TTC549 (cell line): ENCODE results near the gene PGA4.
"Not testable (repeated sequence)": the region's sequence is repeated elsewhere in the genome, so short reads cannot be mapped to it uniquely, and the experiment has no call there.

Experiments
- FAIRE-seq: peaks from 2 replicates; lab custom pipeline; 2012; peaks lifted over from hg19 to GRCh38; lab: Jason Lieb, UNC

The PGA4 gene

DNA sequence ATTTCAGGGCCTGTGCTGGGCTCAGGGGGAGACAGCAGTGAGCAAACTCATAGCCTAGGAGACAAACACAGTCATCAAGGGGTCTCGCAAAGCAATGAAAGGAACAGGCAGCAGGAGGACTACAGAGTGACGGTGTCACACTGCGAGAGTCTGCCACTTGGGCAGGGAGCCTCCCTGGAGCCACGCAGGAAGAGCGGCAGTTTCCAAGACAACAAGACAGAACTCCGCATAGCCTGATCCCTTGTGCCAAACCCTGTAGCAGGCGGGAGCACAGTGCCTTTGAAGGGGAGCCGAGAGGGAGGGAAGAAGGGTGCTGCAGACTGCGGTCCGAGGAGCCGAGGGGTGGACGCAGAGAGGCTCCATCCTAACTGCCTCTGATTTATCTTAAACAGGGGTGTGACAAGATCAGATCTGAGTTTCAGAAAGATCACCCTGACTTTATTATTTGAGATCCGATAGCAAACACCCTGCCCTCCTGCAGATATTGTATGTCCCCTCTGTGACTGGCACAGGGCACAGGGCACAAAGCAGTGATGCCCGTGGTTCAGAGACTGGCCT, 17.6 kb upstream of the PGA4 start:
- FAIRE-seq, result not testable (repeated sequence)

DNA sequence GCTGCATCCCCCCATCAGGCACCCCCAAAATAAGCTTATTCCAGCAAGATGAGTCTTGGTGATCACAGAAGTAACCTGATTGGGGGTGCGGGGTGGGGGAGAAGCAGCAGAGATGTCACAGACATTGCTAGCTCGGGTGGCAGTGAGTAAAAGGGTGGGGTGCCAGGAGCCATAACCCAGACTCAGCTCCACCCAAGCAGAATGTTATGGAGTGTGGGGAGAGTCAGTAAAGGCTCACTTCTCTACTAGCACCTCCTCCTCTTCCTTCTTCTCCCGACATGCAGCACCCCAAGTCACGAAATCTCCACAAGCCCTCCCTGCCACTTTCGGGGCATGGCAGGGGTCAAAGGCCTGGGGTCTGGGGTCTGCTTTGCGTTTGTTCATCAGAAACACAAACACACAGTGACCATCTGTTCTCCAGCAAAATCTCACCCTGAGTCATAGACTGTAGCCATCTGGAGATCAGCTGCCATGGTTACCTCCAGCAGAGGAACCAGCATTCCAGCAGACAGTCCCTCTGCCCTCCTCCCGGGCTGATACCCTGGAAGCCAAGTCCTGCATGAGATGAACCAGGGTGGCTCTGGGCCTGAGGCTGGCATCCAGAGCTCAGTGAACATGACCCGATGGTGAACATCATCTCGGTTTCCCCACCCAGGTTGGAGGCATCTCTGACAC, 14.4 kb upstream of the PGA4 start:
- not testable (repeated sequence) for FAIRE-seq

DNA sequence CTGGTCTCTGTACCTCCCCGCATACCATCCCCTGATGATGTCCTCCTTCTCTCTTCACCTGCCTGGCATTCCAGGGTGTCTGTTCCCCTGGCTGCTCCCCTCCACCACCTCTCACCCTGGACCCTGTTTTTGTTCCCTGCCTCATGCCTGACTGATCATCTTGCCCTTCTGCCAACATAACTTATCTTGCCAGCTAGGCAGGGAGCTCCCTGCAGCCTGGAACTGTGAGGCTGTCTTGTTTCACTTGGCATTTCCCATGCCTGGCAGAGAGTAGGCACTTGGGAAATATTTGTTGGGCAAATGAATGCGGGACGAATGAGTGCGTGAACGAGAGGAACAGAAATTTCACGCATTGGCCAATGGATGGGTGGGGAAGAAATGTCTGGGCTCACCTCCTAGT, 11.5 kb upstream of the PGA4 start:
- FAIRE-seq, result not testable (repeated sequence)

DNA sequence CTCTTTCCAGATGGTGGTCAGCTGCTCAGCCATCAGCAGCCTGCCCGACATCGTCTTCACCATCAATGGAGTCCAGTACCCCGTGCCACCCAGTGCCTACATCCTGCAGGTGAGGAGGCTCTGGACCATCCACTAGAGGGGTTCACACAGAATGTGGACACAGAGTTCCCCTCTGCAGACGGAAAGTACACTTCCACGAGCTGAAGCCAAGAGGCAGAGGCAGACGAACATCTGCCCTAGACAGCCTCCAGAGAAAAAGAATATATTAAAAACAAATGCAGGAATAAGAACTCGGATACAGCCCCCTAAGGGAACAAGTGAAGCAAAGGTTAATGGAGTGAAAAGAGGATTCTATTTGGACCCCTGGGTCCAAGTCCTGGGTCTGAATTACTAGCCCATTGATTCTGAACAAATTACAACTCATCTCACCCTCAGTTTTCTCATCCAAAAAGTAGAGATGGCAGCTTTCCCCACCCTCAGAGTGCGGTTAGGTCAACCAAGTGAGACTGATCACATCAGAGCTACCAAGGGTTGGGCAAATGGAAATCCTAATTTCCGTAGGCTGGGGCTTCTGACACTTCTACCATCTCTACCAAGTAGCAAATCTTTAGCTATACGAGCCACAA, 10.7 kb upstream of the PGA4 start:
- not testable (repeated sequence) for FAIRE-seq

DNA sequence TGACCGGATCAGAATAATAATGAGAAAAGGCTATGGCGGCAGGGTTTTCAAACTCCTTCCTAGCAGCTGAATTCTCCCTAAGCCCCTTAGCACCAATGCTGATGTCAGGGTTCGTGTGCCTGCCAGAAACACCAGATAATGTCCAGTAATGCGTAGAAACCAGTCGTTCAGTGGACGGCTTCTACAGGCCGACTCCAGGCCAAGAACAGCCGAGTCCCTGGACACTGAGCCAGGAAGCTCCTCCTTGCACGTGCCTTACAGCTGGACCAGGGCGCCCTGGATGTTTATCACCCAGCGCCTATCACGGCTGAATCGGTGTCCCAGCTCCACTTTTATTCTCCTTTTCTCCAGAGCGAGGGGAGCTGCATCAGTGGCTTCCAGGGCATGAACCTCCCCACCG, 9.9 kb upstream of the PGA4 start:
- not testable (repeated sequence) for FAIRE-seq

DNA sequence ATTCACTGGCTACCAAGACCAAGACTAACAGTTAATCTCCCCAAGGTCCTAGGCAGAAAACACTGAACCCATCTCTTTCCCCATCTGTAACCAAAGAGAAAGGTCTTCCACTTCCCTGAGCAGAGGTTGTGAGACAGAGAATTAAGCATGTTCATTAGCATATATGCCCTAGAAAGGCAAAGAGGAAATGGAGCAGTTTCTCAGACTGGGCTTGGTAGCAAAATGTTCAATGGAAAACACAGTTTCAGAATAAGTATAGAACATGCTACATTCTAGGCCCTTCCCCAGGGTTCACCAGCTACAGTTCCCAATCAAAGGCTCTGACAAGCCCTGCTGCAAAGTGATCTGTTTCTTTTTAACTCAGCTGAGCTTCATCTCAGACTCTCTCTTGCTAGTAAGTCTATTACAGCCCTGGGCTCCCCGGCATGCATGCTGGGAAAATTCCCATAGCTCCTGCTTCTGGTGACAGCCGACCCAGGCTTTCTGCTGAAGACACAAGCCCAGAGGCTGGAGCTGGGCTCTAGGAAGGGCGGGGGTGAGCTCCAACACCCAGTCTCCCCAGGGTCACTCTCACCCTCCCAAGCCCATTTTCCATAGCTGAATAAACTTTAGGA, 8.3 kb upstream of the PGA4 start:
- not testable (repeated sequence) for FAIRE-seq

DNA sequence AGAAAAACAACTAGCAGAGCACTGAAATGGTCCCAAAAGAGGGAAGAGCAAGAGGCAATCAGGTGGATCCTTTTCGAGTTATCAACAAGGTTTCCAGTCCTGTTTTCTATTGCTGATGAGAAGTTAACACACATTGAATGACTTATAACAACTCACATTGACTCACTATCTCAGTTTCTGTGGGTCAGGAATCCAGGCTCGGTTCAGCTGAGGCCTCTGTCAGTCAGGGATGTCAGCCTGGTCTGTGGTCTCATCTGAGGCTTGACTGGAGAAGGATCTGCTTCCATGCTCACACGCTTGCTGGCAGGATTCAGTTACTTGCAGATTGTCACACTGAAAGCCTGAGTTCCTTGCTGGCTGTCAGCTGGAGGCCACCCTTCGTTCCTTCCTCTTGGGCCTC, 3.8 kb upstream of the PGA4 start:
- FAIRE-seq, result not testable (repeated sequence)

DNA sequence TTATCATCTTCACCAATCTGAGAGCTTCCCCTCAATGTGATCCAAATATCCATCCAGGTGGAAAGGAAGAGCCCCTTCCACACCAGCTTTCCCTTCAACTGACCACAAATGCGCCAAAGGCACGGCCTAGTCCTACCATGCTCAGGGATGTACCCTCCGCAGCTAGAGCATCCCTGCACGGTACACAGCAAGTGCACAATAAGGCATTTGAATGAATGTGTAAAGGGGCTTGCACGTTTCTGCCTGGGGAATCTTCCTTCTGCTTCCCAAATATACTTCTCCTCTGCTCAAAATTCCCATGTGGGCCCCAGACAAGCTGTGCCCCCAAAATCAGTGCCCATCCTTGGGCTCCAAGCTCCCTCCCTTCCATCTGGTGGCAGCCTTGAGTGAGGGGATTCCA, 3.1 kb upstream of the PGA4 start:
- FAIRE-seq, result not testable (repeated sequence)

DNA sequence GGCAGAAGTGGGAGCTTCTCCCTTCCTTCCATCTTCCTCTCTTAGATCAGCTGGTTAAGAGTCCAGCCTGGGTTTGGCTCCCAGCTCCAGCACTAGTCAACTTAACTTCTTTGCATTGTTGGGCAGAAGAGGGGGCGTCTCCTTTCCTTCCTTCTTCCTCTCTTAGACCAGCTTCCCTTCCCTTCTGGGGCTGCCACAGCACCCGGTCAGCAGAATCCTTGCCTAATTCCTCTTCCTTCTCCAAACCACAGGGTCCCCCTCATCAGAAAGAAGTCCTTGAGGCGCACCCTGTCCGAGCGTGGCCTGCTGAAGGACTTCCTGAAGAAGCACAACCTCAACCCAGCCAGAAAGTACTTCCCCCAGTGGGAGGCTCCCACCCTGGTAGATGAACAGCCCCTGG, 545 bp downstream of the PGA4 start:
- not testable (repeated sequence) for FAIRE-seq

DNA sequence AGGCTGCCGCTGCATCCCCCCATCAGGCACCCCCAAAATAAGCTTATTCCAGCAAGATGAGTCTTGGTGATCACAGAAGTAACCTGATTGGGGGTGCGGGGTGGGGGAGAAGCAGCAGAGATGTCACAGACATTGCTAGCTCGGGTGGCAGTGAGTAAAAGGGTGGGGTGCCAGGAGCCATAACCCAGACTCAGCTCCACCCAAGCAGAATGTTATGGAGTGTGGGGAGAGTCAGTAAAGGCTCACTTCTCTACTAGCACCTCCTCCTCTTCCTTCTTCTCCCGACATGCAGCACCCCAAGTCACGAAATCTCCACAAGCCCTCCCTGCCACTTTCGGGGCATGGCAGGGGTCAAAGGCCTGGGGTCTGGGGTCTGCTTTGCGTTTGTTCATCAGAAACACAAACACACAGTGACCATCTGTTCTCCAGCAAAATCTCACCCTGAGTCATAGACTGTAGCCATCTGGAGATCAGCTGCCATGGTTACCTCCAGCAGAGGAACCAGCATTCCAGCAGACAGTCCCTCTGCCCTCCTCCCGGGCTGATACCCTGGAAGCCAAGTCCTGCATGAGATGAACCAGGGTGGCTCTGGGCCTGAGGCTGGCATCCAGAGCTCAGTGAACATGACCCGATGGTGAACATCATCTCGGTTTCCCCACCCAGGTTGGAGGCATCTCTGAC, 4.5 kb downstream of the PGA4 start:
- not testable (repeated sequence) for FAIRE-seq

DNA sequence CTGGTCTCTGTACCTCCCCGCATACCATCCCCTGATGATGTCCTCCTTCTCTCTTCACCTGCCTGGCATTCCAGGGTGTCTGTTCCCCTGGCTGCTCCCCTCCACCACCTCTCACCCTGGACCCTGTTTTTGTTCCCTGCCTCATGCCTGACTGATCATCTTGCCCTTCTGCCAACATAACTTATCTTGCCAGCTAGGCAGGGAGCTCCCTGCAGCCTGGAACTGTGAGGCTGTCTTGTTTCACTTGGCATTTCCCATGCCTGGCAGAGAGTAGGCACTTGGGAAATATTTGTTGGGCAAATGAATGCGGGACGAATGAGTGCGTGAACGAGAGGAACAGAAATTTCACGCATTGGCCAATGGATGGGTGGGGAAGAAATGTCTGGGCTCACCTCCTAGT, 7.3 kb downstream of the PGA4 start:
- not testable (repeated sequence) for FAIRE-seq

DNA sequence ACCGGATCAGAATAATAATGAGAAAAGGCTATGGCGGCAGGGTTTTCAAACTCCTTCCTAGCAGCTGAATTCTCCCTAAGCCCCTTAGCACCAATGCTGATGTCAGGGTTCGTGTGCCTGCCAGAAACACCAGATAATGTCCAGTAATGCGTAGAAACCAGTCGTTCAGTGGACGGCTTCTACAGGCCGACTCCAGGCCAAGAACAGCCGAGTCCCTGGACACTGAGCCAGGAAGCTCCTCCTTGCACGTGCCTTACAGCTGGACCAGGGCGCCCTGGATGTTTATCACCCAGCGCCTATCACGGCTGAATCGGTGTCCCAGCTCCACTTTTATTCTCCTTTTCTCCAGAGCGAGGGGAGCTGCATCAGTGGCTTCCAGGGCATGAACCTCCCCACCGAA, 8.9 kb downstream of the PGA4 start:
- not testable (repeated sequence) for FAIRE-seq

DNA sequence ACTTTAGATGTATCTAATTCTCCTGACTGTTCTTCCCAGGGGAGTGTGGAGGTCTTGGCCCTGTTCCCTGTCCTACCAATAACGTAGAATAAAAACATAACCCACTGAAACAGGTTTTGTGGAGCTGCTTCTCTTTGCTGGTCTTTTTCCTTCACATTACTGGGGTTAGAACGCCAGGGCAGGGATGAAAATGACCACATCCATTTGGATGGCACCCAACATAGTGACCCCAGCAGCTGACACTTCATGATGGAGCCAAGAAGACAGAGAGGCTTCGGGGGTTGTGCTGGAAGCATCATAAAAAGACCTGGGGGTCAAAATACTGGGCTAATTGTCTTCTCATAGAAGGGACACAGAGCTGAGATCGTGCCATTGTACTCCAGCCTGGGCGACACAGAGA, 9.4 kb downstream of the PGA4 start:
- FAIRE-seq, result not testable (repeated sequence)

DNA sequence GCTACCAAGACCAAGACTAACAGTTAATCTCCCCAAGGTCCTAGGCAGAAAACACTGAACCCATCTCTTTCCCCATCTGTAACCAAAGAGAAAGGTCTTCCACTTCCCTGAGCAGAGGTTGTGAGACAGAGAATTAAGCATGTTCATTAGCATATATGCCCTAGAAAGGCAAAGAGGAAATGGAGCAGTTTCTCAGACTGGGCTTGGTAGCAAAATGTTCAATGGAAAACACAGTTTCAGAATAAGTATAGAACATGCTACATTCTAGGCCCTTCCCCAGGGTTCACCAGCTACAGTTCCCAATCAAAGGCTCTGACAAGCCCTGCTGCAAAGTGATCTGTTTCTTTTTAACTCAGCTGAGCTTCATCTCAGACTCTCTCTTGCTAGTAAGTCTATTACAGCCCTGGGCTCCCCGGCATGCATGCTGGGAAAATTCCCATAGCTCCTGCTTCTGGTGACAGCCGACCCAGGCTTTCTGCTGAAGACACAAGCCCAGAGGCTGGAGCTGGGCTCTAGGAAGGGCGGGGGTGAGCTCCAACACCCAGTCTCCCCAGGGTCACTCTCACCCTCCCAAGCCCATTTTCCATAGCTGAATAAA, 10.5 kb downstream of the PGA4 start:
- not testable (repeated sequence) for FAIRE-seq

DNA sequence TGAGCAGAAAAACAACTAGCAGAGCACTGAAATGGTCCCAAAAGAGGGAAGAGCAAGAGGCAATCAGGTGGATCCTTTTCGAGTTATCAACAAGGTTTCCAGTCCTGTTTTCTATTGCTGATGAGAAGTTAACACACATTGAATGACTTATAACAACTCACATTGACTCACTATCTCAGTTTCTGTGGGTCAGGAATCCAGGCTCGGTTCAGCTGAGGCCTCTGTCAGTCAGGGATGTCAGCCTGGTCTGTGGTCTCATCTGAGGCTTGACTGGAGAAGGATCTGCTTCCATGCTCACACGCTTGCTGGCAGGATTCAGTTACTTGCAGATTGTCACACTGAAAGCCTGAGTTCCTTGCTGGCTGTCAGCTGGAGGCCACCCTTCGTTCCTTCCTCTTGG, 15.0 kb downstream of the PGA4 start:
- FAIRE-seq, result not testable (repeated sequence)

DNA sequence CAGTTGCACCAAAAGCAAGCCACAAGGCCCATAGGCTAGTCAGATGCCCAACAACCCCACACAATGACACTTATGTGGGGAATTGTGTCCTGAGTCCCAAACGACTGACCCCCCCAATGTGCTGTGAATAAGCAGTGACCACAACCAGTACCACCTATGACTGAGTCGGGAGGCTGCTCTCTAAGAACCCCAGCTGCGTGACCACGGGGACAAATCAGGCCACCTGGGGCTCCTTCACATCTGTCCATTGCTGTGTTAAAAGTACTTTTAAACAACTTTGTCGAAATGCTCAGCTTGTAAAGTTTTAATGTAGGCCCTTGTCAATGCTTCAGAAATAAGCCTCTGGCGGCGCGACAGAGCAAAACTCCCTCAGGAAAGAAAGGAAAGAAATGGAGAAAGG, 18.1 kb downstream of the PGA4 start:
- not testable (repeated sequence) for FAIRE-seq

DNA sequence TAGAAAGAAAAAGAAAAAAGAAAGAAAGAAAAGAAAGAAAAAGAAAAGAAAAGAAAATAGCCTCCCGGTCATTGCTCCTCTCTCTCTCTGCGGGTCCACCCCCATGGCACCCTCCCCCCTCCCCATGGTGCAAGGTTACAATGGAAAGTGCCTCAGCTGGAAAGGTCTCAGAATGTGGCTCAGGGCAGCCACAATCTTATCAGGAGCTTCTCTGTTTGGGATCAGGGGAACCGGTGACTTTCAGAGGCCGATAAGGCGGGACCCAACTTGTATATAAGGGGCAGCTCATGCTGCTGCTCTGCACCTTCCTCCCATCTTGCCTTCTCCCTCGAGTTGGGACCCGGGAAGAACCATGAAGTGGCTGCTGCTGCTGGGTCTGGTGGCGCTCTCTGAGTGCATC, 18.7 kb downstream of the PGA4 start, which contains the start of gene PGA5:
Gene PGA5 (plus strand): TSS at position 301 of the 400 bp plus-strand sequence. CDS start 52 bp downstream, at position 353.
- not testable (repeated sequence) for FAIRE-seq

DNA sequence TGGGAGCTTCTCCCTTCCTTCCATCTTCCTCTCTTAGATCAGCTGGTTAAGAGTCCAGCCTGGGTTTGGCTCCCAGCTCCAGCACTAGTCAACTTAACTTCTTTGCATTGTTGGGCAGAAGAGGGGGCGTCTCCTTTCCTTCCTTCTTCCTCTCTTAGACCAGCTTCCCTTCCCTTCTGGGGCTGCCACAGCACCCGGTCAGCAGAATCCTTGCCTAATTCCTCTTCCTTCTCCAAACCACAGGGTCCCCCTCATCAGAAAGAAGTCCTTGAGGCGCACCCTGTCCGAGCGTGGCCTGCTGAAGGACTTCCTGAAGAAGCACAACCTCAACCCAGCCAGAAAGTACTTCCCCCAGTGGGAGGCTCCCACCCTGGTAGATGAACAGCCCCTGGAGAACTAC, 19.4 kb downstream of the PGA4 start:
- FAIRE-seq, result not testable (repeated sequence)

DNA sequence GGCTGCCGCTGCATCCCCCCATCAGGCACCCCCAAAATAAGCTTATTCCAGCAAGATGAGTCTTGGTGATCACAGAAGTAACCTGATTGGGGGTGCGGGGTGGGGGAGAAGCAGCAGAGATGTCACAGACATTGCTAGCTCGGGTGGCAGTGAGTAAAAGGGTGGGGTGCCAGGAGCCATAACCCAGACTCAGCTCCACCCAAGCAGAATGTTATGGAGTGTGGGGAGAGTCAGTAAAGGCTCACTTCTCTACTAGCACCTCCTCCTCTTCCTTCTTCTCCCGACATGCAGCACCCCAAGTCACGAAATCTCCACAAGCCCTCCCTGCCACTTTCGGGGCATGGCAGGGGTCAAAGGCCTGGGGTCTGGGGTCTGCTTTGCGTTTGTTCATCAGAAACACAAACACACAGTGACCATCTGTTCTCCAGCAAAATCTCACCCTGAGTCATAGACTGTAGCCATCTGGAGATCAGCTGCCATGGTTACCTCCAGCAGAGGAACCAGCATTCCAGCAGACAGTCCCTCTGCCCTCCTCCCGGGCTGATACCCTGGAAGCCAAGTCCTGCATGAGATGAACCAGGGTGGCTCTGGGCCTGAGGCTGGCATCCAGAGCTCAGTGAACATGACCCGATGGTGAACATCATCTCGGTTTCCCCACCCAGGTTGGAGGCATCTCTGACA, 23.3 kb downstream of the PGA4 start:
- FAIRE-seq, result not testable (repeated sequence)

DNA sequence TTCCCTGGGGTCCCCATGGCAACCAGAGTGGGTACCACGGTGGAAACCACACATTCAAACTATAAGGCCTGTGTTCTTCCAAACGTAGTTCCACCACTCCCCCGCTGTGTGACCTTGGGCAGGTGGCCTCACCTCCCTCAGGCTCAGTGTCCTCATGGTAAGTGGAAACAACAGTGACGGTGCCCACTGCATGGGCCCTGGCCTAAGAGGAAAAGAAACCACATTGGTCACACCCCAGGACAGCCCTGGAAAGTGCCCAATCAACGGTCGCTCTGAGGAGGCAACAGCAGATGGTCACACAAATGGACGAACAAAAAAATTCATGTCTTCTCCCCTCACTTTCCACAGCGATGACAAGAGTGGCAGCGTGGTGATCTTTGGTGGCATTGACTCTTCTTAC, 25.9 kb downstream of the PGA4 start:
- not testable (repeated sequence) for FAIRE-seq

DNA sequence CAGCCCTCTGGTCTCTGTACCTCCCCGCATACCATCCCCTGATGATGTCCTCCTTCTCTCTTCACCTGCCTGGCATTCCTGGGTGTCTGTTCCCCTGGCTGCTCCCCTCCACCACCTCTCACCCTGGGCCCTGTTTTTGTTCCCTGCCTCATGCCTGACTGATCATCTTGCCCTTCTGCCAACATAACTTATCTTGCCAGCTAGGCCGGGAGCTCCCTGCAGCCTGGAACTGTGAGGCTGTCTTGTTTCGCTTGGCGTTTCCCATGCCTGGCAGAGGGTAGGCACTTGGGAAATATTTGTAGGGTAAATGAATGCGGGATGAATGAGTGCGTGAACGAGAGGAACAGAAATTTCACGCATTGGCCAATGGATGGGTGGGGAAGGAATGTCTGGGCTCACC, 27.1 kb downstream of the PGA4 start:
- FAIRE-seq, result not testable (repeated sequence)
